HepG2 (cell line): ENCODE measurements around the gene BUB1B. TPM values are rescaled to one million over a fixed set of nuclear protein-coding genes. Genes with fewer than 3 reads are reported as not detected.

Experiments
- BCL6 ChIP-seq: IDR thresholded peaks from 2 replicates; pipeline ENCODE4 v1.6.1; 2016; ENCODE audit warnings: missing genetic modification reagents, missing compliant biosample characterization
- CSRNP1 ChIP-seq: sonication (generic); formaldehyde crosslinking; IDR thresholded peaks from 2 replicates; pipeline ENCODE4 v1.8.1; 2023; ENCODE audit warnings: mild to moderate bottlenecking, missing genetic modification reagents
- MAF1 ChIP-seq: sonication (generic); formaldehyde crosslinking; IDR thresholded peaks from 2 replicates; pipeline ENCODE4 v1.5.0; 2020; ENCODE audit warnings: missing genetic modification reagents, borderline replicate concordance
- SIN3B ChIP-seq: fragments of 150-350 bp; IDR thresholded peaks from 2 replicates; pipeline ENCODE4 v1.6.1; 2014; ENCODE audit warnings: low read length
- SIX4 ChIP-seq: sonication (generic); formaldehyde crosslinking; IDR thresholded peaks from 2 replicates; pipeline ENCODE4 v1.4.0; 2020; ENCODE audit warnings: missing genetic modification reagents
- STAT6 ChIP-seq: sonication (generic); formaldehyde crosslinking; IDR thresholded peaks from 2 replicates; pipeline ENCODE4 v1.4.0; 2020; ENCODE audit warnings: missing genetic modification reagents, mild to moderate bottlenecking, borderline replicate concordance
- TBX3 ChIP-seq: fragments of 450-650 bp; IDR thresholded peaks from 2 replicates; pipeline ENCODE4 v1.6.1; 2017; ENCODE audit warnings: antibody characterized with exemption, mild to moderate bottlenecking, inconsistent platforms, borderline replicate concordance
- ZBED4 ChIP-seq: sonication (generic); formaldehyde crosslinking; IDR thresholded peaks from 2 replicates; pipeline ENCODE4 v1.4.0; 2020; ENCODE audit warnings: missing genetic modification reagents, borderline replicate concordance
- ZBTB4 ChIP-seq: sonication (generic); formaldehyde crosslinking; IDR thresholded peaks from 2 replicates; pipeline ENCODE4 v1.4.0; 2020; ENCODE audit warnings: missing genetic modification reagents, mild to moderate bottlenecking, borderline replicate concordance
- ZNF136 ChIP-seq: sonication (generic); formaldehyde crosslinking; IDR thresholded peaks from 2 replicates; pipeline ENCODE4 v1.8.1; 2022; ENCODE audit warnings: low read depth, mild to moderate bottlenecking, moderate library complexity, missing genetic modification reagents
- ZNF367 ChIP-seq: sonication (generic); formaldehyde crosslinking; IDR thresholded peaks from 2 replicates; pipeline ENCODE4 v1.4.0; 2020; ENCODE audit warnings: missing genetic modification reagents, borderline replicate concordance
- ZNF441 ChIP-seq: sonication (generic); formaldehyde crosslinking; IDR thresholded peaks from 2 replicates; pipeline ENCODE4 v1.7.0; 2021; ENCODE audit warnings: missing genetic modification reagents, borderline replicate concordance
- ZNF644 ChIP-seq: IDR thresholded peaks from 2 replicates; pipeline ENCODE4 v1.6.1; 2016; ENCODE audit warnings: low read depth
- ZSCAN12 ChIP-seq: sonication (generic); formaldehyde crosslinking; IDR thresholded peaks from 2 replicates; pipeline ENCODE4 v1.9.0; 2021; ENCODE audit warnings: mild to moderate bottlenecking, missing genetic modification reagents
- ZSCAN31 ChIP-seq: sonication (generic); formaldehyde crosslinking; IDR thresholded peaks from 2 replicates; pipeline ENCODE4 v1.5.0; 2020; ENCODE audit warnings: low read depth, mild to moderate bottlenecking, missing genetic modification reagents
- ZSCAN5A ChIP-seq: sonication (generic); formaldehyde crosslinking; IDR thresholded peaks from 2 replicates; pipeline ENCODE4 v1.8.0; 2022; ENCODE audit warnings: mild to moderate bottlenecking, missing genetic modification reagents, borderline replicate concordance
- polyA plus RNA-seq, 8 experiments: library from polyadenylated mRNA; depleted of rRNA in 3 of 8; stranded (reverse) in 7 of 8; unstranded in 1 of 8; fragments of >200 nt; fragmentation: Illumina TruSeq in 4 of 8; extraction: Trizol in 4 of 8; gene quantifications; 2 replicates each; pipeline versions ENCODE4 v1.2.1 to v1.2.3, GENCODE V29; 2011 to 2016; ENCODE audit warnings: low read depth in 4 of 8, missing spikeins in 1 of 8, mixed read lengths in 1 of 8; ENCODE audit not compliant: insufficient read depth in 1 of 8
- total RNA-seq, 5 experiments: library from RNA; depleted of rRNA; stranded (reverse); fragments of >200 nt; fragmentation: Illumina TruSeq; extraction: Trizol; gene quantifications; 2 replicates each; pipeline ENCODE4 v1.2.3, GENCODE V29; 2016; ENCODE audit warnings: low read depth in 1 of 5

The BUB1B gene
- total and polyA plus RNA-seq, 2 of the 13 experiments (the other 11 are each of a cell fraction or from before 2014, with no cell fraction given): 26.2 to 63.5 TPM

- TF ChIP-seq ZBTB4 (CRISPR knock-in tag) (no peak), STAT6 (CRISPR knock-in tag) (no peak), ZNF441 (no peak), ZNF644 (CRISPR knock-in tag) (no peak), SIX4 (no peak), ZSCAN31 (CRISPR knock-in tag) (no peak), ZSCAN5A (CRISPR knock-in tag) (no peak), ZNF136 (CRISPR knock-in tag) (no peak), BCL6 (CRISPR knock-in tag) (0 out of 2 replicates have a peak, but pooled peaks have one; percentile 11), SIN3B (no peak), CSRNP1 (CRISPR knock-in tag) (no peak), MAF1 (no peak), ZNF367 (CRISPR knock-in tag) (no peak), ZSCAN12 (CRISPR knock-in tag) (no peak), ZBED4 (CRISPR knock-in tag) (no peak), TBX3 (no peak)
These were observed 3.0 kb upstream of the BUB1B start (continued) for GRCh38 chr15:40157778-40158447.
